Measurements from ENCODE around the gene CMTM6. TPM values are rescaled to one million over a fixed set of nuclear protein-coding genes. Genes with fewer than 3 reads are reported as not detected.
A peak's percentile ranks its signal among the peaks of the same experiment; 100 is the strongest.

Gene CMTM6
- total and polyA plus RNA-seq, 2 donors = 46.3 to 56.2 TPM

- H3K9me3 ChIP-seq (ENCODE audit: control insufficient read depth in 2 of 2, insufficient read depth in 1 of 2, low read length in 1 of 2) = no peaks in the 10 kb centered on the region
- no peaks in the 10 kb centered on the region for H3K36me3 ChIP-seq (ENCODE audit: control insufficient read depth in 2 of 2, insufficient read depth in 2 of 2, low read length in 1 of 2)
- no peak overlapping the region for H3K27ac ChIP-seq (ENCODE audit: low read depth in 1 of 2, low read length in 1 of 2)
- no peaks in the 10 kb centered on the region for H3K4me1 ChIP-seq (ENCODE audit: control insufficient read depth in 2 of 2, insufficient read depth in 2 of 2, low read length in 2 of 2)
- no peak for DNase-seq (ENCODE audit: low read depth in 6 of 9, low spot score in 9 of 9)
- no peak overlapping the region for H3K4me3 ChIP-seq (ENCODE audit: low read length in 2 of 2)
- H3K27me3 ChIP-seq (ENCODE audit: control insufficient read depth in 2 of 2, insufficient read depth in 1 of 2, low read length in 1 of 2) = no peaks in the 10 kb centered on the region
Observed at GRCh38 chr3:32495085-32495484, 7.6 kb downstream of the CMTM6 start.

- no peaks in the 10 kb centered on the region for H3K27me3 ChIP-seq (ENCODE audit: control insufficient read depth in 2 of 2, insufficient read depth in 1 of 2, low read length in 1 of 2)
- no peak overlapping the region for H3K4me3 ChIP-seq (ENCODE audit: low read length in 2 of 2)
- peak overlapping the region in 1 of 2 donors; percentile 40 for H3K27ac ChIP-seq (ENCODE audit: low read depth in 1 of 2, low read length in 1 of 2)
- DNase-seq (ENCODE audit: low read depth in 6 of 9, low spot score in 9 of 9) = no peak
- H3K4me1 ChIP-seq (ENCODE audit: control insufficient read depth in 2 of 2, insufficient read depth in 2 of 2, low read length in 2 of 2) = no peaks in the 10 kb centered on the region
- no peaks in the 10 kb centered on the region for H3K36me3 ChIP-seq (ENCODE audit: control insufficient read depth in 2 of 2, insufficient read depth in 2 of 2, low read length in 1 of 2)
- 93% methylated on average over 3 of the region's 3 CpGs for WGBS
- no peaks in the 10 kb centered on the region for H3K9me3 ChIP-seq (ENCODE audit: control insufficient read depth in 2 of 2, insufficient read depth in 1 of 2, low read length in 1 of 2)
Observed at GRCh38 chr3:32493437-32494414, 8.9 kb downstream of the CMTM6 start.

GRCh38 chr3:32492684-32493436 lies 9.8 kb downstream of the CMTM6 start:
- Histone ChIP-seq H3K27ac (ENCODE audit: low read depth in 1 of 2, low read length in 1 of 2) (no peak overlapping the region), H3K27me3 (ENCODE audit: control insufficient read depth in 2 of 2, insufficient read depth in 1 of 2, low read length in 1 of 2) (no peaks in the 10 kb centered on the region), H3K4me1 (ENCODE audit: control insufficient read depth in 2 of 2, insufficient read depth in 2 of 2, low read length in 2 of 2) (no peaks in the 10 kb centered on the region), H3K36me3 (ENCODE audit: control insufficient read depth in 2 of 2, insufficient read depth in 2 of 2, low read length in 1 of 2) (no peaks in the 10 kb centered on the region), H3K4me3 (ENCODE audit: low read length in 2 of 2) (no peak overlapping the region), H3K9me3 (ENCODE audit: control insufficient read depth in 2 of 2, insufficient read depth in 1 of 2, low read length in 1 of 2) (no peaks in the 10 kb centered on the region)
- 98% methylated on average over 3 of the region's 3 CpGs for WGBS
- no peak for DNase-seq (ENCODE audit: low read depth in 6 of 9, low spot score in 9 of 9)

- Histone ChIP-seq H3K27ac (ENCODE audit: low read depth in 1 of 2, low read length in 1 of 2) (no peak overlapping the region), H3K4me3 (ENCODE audit: low read length in 2 of 2) (no peak overlapping the region), H3K9me3 (ENCODE audit: control insufficient read depth in 2 of 2, insufficient read depth in 1 of 2, low read length in 1 of 2) (no peaks in the 10 kb centered on the region), H3K27me3 (ENCODE audit: control insufficient read depth in 2 of 2, insufficient read depth in 1 of 2, low read length in 1 of 2) (no peaks in the 10 kb centered on the region), H3K4me1 (ENCODE audit: control insufficient read depth in 2 of 2, insufficient read depth in 2 of 2, low read length in 2 of 2) (no peaks in the 10 kb centered on the region), H3K36me3 (ENCODE audit: control insufficient read depth in 2 of 2, insufficient read depth in 2 of 2, low read length in 1 of 2) (peaks cover 10 to 18% of the 10 kb centered on the region in 2 donors)
- 96% methylated on average over 3 of the region's 3 CpGs for WGBS
- DNase-seq (ENCODE audit: low read depth in 6 of 9, low spot score in 9 of 9) = no peak
Observed at GRCh38 chr3:32488474-32489008, 14.1 kb downstream of the CMTM6 start.

GRCh38 chr3:32487781-32488473 lies 14.7 kb downstream of the CMTM6 start:
- H3K27ac ChIP-seq (ENCODE audit: low read depth in 1 of 2, low read length in 1 of 2) = no peak overlapping the region

GRCh38 chr3:32484436-32484835 lies 18.2 kb downstream of the CMTM6 start:
- H3K9me3 ChIP-seq (ENCODE audit: control insufficient read depth in 2 of 2, insufficient read depth in 1 of 2, low read length in 1 of 2) = no peaks in the 10 kb centered on the region
- H3K27me3 ChIP-seq (ENCODE audit: control insufficient read depth in 2 of 2, insufficient read depth in 1 of 2, low read length in 1 of 2) = no peaks in the 10 kb centered on the region
- H3K4me1 ChIP-seq (ENCODE audit: control insufficient read depth in 2 of 2, insufficient read depth in 2 of 2, low read length in 2 of 2) = peaks cover 0 to 6% of the 10 kb centered on the region in 2 donors
- DNase-seq (ENCODE audit: low read depth in 6 of 9, low spot score in 9 of 9) = no peak
- peak overlapping the region in 1 of 2 donors; percentile 11 for H3K27ac ChIP-seq (ENCODE audit: low read depth in 1 of 2, low read length in 1 of 2)
- 93% methylated on average over 6 of the region's 6 CpGs for WGBS
- H3K36me3 ChIP-seq (ENCODE audit: control insufficient read depth in 2 of 2, insufficient read depth in 2 of 2, low read length in 1 of 2) = peaks cover 20 to 31% of the 10 kb centered on the region in 2 donors
- no peak overlapping the region for H3K4me3 ChIP-seq (ENCODE audit: low read length in 2 of 2)

More at GRCh38 chr3:32487781-32488473, 14.7 kb downstream of the CMTM6 start:
- Histone ChIP-seq H3K4me1 (ENCODE audit: control insufficient read depth in 2 of 2, insufficient read depth in 2 of 2, low read length in 2 of 2) (no peaks in the 10 kb centered on the region), H3K4me3 (ENCODE audit: low read length in 2 of 2) (no peak overlapping the region), H3K9me3 (ENCODE audit: control insufficient read depth in 2 of 2, insufficient read depth in 1 of 2, low read length in 1 of 2) (no peaks in the 10 kb centered on the region), H3K27me3 (ENCODE audit: control insufficient read depth in 2 of 2, insufficient read depth in 1 of 2, low read length in 1 of 2) (no peaks in the 10 kb centered on the region), H3K36me3 (ENCODE audit: control insufficient read depth in 2 of 2, insufficient read depth in 2 of 2, low read length in 1 of 2) (peaks cover 10 to 19% of the 10 kb centered on the region in 2 donors)
- over 99% methylated on average over 3 of the region's 3 CpGs for WGBS
- no peak for DNase-seq (ENCODE audit: low read depth in 6 of 9, low spot score in 9 of 9)

GRCh38 chr3:32483772-32484171 lies 18.9 kb downstream of the CMTM6 start:
- 89% methylated on average over 1 of the region's 1 CpG for WGBS
- Histone ChIP-seq H3K36me3 (ENCODE audit: control insufficient read depth in 2 of 2, insufficient read depth in 2 of 2, low read length in 1 of 2) (peaks cover 20 to 38% of the 10 kb centered on the region in 2 donors), H3K27ac (ENCODE audit: low read depth in 1 of 2, low read length in 1 of 2) (no peak overlapping the region), H3K9me3 (ENCODE audit: control insufficient read depth in 2 of 2, insufficient read depth in 1 of 2, low read length in 1 of 2) (no peaks in the 10 kb centered on the region), H3K4me1 (ENCODE audit: control insufficient read depth in 2 of 2, insufficient read depth in 2 of 2, low read length in 2 of 2) (peaks cover 0 to 6% of the 10 kb centered on the region in 2 donors), H3K27me3 (ENCODE audit: control insufficient read depth in 2 of 2, insufficient read depth in 1 of 2, low read length in 1 of 2) (no peaks in the 10 kb centered on the region), H3K4me3 (ENCODE audit: low read length in 2 of 2) (no peak overlapping the region)
- DNase-seq (ENCODE audit: low read depth in 6 of 9, low spot score in 9 of 9) = no peak

- H3K4me1 ChIP-seq (ENCODE audit: control insufficient read depth in 2 of 2, insufficient read depth in 2 of 2, low read length in 2 of 2) = peaks cover 0 to 6% of the 10 kb centered on the region in 2 donors
- peak in 1 of 9 donors; percentile 41 for DNase-seq (ENCODE audit: low read depth in 6 of 9, low spot score in 9 of 9)
- H3K36me3 ChIP-seq (ENCODE audit: control insufficient read depth in 2 of 2, insufficient read depth in 2 of 2, low read length in 1 of 2) = peaks cover 20 to 45% of the 10 kb centered on the region in 2 donors
- 32% methylated on average over 1 of the region's 1 CpG for WGBS
- no peak overlapping the region for H3K27ac ChIP-seq (ENCODE audit: low read depth in 1 of 2, low read length in 1 of 2)
- H3K9me3 ChIP-seq (ENCODE audit: control insufficient read depth in 2 of 2, insufficient read depth in 1 of 2, low read length in 1 of 2) = no peaks in the 10 kb centered on the region
- no peak overlapping the region for H3K4me3 ChIP-seq (ENCODE audit: low read length in 2 of 2)
- H3K27me3 ChIP-seq (ENCODE audit: control insufficient read depth in 2 of 2, insufficient read depth in 1 of 2, low read length in 1 of 2) = no peaks in the 10 kb centered on the region
Observed at GRCh38 chr3:32482693-32483092, 20.0 kb downstream of the CMTM6 start.

All from thymus (tissue), 11 donors.